Colonic mucosa (tissue), 4 donors: ENCODE results near the gene DMRTC2. TPM values are rescaled to one million over a fixed set of nuclear protein-coding genes. Genes with fewer than 3 reads are reported as not detected.
A peak's percentile ranks its signal among the peaks of the same experiment; 100 is the strongest.

Experiments used
- DNase-seq: peaks from one replicate; pipeline ENCODE4 v3.0.0-alpha.2; 2020
- H3K27ac ChIP-seq: fragments of 200-600 bp; one replicate; pipeline ENCODE4 v1.8.0; 2021
- H3K27me3 ChIP-seq: fragments of 200-600 bp; one replicate; pipeline ENCODE4 v1.8.0; 2021
- H3K36me3 ChIP-seq: fragments of 200-600 bp; one replicate; pipeline ENCODE4 v1.8.0; 2021
- H3K4me1 ChIP-seq: fragments of 200-600 bp; one replicate; pipeline ENCODE4 v1.8.0; 2021; ENCODE audit warnings: mild to moderate bottlenecking
- H3K4me3 ChIP-seq: fragments of 200-600 bp; one replicate; pipeline ENCODE4 v1.8.0; 2021
- H3K9ac ChIP-seq, 2 donors: one replicate each; pipeline ENCODE4 v1.7.0; 2013; ENCODE audit warnings: control low read depth in 2 of 2, low read depth in 2 of 2, low read length in 2 of 2
- H3K9me3 ChIP-seq: fragments of 200-600 bp; one replicate; pipeline ENCODE4 v1.8.0; 2021
- CTCF ChIP-seq: fragments of 200-600 bp; IDR thresholded peaks from one replicate; pipeline ENCODE4 v1.8.0; 2022; ENCODE audit warnings: antibody characterized with exemption, mild to moderate bottlenecking
- intact Hi-C: fragments of 100-400 bp; cut with DNase I; formaldehyde crosslinking; loops from one replicate; pipeline ENCODE4 v1.14.1; 2022
- total RNA-seq, 2 donors: library from RNA; stranded (reverse); fragmentation: NEBNext Ultra II Directional in 1 of 2; extraction: Animal tissue kit (Norgen Biotek cat#: 25700) in 1 of 2; gene quantifications; one replicate each; pipeline ENCODE4 v1.2.1, GENCODE V29; 2021
- donor health status: healthy.
- donor health status: DM: no; HTN: no; CAD: no.
- donor health status: DM: no; HTN: no; CAD: no.

Gene DMRTC2
- total RNA-seq, 2 donors from 2014 or later = not detected

- intact Hi-C loops = no loop called here
- Histone ChIP-seq H3K27me3 (no peaks in the 10 kb centered on the region), H3K4me3 (peak overlapping the region; percentile 86), H3K36me3 (peaks cover 22% of the 10 kb centered on the region), H3K9me3 (no peaks in the 10 kb centered on the region), H3K27ac (peak overlapping the region; percentile 97), H3K9ac (peak overlapping the region; percentile 89 to 98), H3K4me1 (peaks cover 11% of the 10 kb centered on the region)
- TF ChIP-seq CTCF = no peak
- no peak for DNase-seq
Observed at GRCh38 chr19:41860419-41861115, 15.7 kb downstream of the DMRTC2 start.

DNA sequence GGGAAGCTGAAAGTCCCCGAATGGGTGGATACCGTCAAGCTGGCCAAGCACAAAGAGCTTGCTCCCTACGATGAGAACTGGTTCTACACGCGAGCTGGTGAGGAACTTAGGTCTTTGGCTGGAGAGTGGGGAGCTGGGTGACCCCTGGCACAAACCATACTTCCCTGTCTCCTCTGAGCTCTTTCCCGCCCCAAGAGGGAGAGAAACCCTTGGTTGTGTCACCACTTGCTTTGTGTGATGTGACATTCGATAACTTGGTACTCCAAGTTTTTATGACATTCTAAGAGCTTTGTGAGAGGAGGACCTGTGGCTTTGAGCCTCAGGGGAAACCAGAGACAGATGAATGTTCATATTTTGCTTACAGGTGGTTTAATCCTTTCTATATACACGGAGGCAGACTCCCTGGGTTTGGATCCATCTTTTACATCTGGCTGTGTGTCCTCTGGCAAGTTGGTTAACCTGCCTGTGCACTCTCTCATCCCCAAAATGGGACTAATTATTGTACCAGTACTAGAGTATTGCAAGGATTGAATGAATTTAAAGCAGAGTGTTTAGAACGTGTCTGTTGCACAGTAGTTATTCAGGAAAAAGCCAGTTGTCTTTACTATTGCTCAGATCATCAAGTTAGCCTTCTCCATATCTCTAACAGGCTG is 16.4 kb downstream of the DMRTC2 start:
- Histone ChIP-seq H3K9ac (peak overlapping the region; percentile 89 to 98), H3K4me3 (peak overlapping the region; percentile 86), H3K4me1 (peaks cover 11% of the 10 kb centered on the region), H3K9me3 (no peaks in the 10 kb centered on the region), H3K36me3 (peaks cover 22% of the 10 kb centered on the region), H3K27me3 (no peaks in the 10 kb centered on the region), H3K27ac (no peak overlapping the region)
- DNase-seq = no peak
- no peak for TF ChIP-seq CTCF
- intact Hi-C loops = no loop called here

DNA sequence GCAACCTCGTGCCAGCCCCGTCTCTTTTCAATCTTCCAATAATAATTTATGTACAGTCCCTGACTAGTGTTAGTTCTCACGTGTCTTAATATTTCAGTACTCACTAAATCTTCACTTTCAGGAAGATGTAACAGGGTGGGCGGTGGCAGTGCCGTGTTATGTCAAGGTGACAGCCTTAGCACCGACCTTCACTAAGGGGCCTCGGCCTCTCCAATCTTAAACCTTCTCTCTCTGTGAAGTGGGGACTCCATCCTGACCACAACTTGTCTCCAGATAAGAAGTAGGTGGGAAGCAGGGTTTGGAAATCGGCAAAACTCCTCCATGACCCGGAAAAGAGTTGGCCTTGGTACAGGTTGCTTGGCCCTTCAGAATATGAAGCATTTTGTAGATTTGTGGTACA is 17.0 kb downstream of the DMRTC2 start:
- DNase-seq = no peak
- no peak for TF ChIP-seq CTCF
- Histone ChIP-seq H3K9ac (peak overlapping the region; percentile 36 to 98), H3K4me1 (peaks cover 11% of the 10 kb centered on the region), H3K9me3 (no peaks in the 10 kb centered on the region), H3K4me3 (peak overlapping the region; percentile 86), H3K27me3 (no peaks in the 10 kb centered on the region), H3K27ac (no peak overlapping the region), H3K36me3 (peaks cover 22% of the 10 kb centered on the region)
- intact Hi-C loops = no loop called here

- TF ChIP-seq CTCF = no peak
- intact Hi-C loops = no loop called here
- Histone ChIP-seq H3K4me1 (peaks cover 11% of the 10 kb centered on the region), H3K4me3 (no peak overlapping the region), H3K27ac (no peak overlapping the region), H3K9ac (peak overlapping the region in 1 of 2 donors; percentile 9), H3K27me3 (no peaks in the 10 kb centered on the region), H3K36me3 (peaks cover 22% of the 10 kb centered on the region), H3K9me3 (no peaks in the 10 kb centered on the region)
- no peak for DNase-seq
Observed at GRCh38 chr19:41862445-41862986, 17.7 kb downstream of the DMRTC2 start.

DNA sequence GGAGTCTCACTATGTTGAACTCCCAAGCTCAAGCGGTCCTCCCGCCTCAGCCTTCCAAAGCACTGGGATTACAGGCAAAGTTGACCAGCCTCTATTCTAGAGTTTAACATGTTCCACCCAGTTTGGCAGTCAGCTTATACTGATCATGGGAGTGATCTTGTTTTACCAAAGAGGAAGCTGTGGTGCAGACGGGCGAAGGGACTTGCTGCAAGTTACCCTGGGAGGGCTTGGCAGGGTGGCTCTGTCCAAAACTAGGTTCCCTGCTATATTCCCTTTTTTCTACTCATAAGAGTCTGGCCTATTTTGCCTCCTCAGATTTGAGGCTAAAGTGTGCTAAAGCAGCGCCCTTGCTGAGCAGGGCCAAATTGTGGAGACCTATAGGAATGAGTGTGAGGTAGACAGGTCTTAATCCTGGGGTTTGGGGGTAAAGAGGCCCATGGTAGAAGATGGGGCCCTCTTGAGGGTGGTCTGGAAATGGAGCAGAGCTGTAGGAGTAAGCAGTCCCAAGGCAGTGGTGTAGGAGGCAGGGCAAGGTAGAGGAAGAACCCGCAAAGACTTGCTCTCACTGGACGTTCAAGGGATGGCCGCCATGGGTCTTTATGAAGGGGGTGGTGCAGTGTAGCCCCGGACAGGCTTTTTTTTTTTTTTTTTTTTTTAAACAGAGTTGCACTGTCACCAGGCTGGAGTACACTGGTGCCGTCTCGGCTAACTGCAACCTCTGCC is 18.5 kb downstream of the DMRTC2 start:
- no peak for DNase-seq
- no peaks in the 10 kb centered on the region for H3K27me3 ChIP-seq
- peaks cover 22% of the 10 kb centered on the region for H3K36me3 ChIP-seq
- H3K9ac ChIP-seq = no peak overlapping the region
- peaks cover 11% of the 10 kb centered on the region for H3K4me1 ChIP-seq
- H3K4me3 ChIP-seq = no peak overlapping the region
- no peaks in the 10 kb centered on the region for H3K9me3 ChIP-seq
- H3K27ac ChIP-seq = no peak overlapping the region
- no peak for TF ChIP-seq CTCF
- intact Hi-C loops = no loop called here
